HepG2 (cell line): ENCODE data around the gene LYZL1.

Source experiments
- ATF6 ChIP-seq: sonication (generic); formaldehyde crosslinking; conservative IDR thresholded peaks from 2 replicates; pipeline ENCODE4 v1.4.0; 2020; ENCODE audit warnings: missing genetic modification reagents
- CREB1 ChIP-seq, 2 experiments: fragments of 450-650 bp in 1 of 2; IDR thresholded peaks; 2 replicates each; pipeline ENCODE4 v1.6.1; 2016 to 2017; ENCODE audit warnings: control low read depth in 1 of 2, mild to moderate bottlenecking in 1 of 2, missing compliant biosample characterization in 1 of 2, missing genetic modification characterization in 1 of 2
- GABPB1 ChIP-seq: IDR thresholded peaks from 2 replicates; pipeline ENCODE4 v1.6.1; 2016; ENCODE audit warnings: mild to moderate bottlenecking, missing genetic modification reagents, moderate library complexity, missing compliant biosample characterization
- GLI4 ChIP-seq: sonication (generic); formaldehyde crosslinking; IDR thresholded peaks from 2 replicates; pipeline ENCODE4 v1.5.1; 2020; ENCODE audit warnings: missing genetic modification reagents, mild to moderate bottlenecking, moderate library complexity, borderline replicate concordance
- HCFC1 ChIP-seq: fragments of 150-350 bp; IDR thresholded peaks from 2 replicates; pipeline ENCODE4 v1.6.1; 2014; ENCODE audit warnings: low read depth, low read length
- IRF2 ChIP-seq: IDR thresholded peaks from 2 replicates; pipeline ENCODE4 v1.6.1; 2018; ENCODE audit warnings: missing genetic modification reagents, missing compliant biosample characterization
- MEF2D ChIP-seq: sonication (generic); formaldehyde crosslinking; IDR thresholded peaks from 2 replicates; pipeline ENCODE4 v1.5.1; 2020; ENCODE audit warnings: mild to moderate bottlenecking, missing genetic modification reagents
- MTA3 ChIP-seq: sonication (generic); formaldehyde crosslinking; IDR thresholded peaks from 2 replicates; pipeline ENCODE4 v1.4.0; 2020; ENCODE audit warnings: missing genetic modification reagents
- MYC ChIP-seq: sonication (generic); formaldehyde crosslinking; IDR thresholded peaks from 2 replicates; pipeline ENCODE4 v1.9.0; 2021; ENCODE audit warnings: missing genetic modification reagents, borderline replicate concordance
- RAD21 ChIP-seq: fragments of 450-650 bp; formaldehyde crosslinking; IDR thresholded peaks from 2 replicates; pipeline ENCODE4 v1.5.0; 2020; ENCODE audit warnings: mild to moderate bottlenecking
- SRY ChIP-seq: sonication (generic); formaldehyde crosslinking; IDR thresholded peaks from 2 replicates; pipeline ENCODE4 v1.8.0; 2022; ENCODE audit warnings: mild to moderate bottlenecking, missing genetic modification reagents
- ZBTB26 ChIP-seq: IDR thresholded peaks from 2 replicates; pipeline ENCODE4 v1.6.1; 2016; ENCODE audit warnings: missing compliant biosample characterization, missing genetic modification reagents, borderline replicate concordance
- ZNF274 ChIP-seq: sonication (generic); formaldehyde crosslinking; IDR thresholded peaks from 2 replicates; pipeline ENCODE4 v1.5.1; 2020; ENCODE audit warnings: mild to moderate bottlenecking, missing genetic modification reagents
- TF ChIP-seq, protein P1 (sequence below): IDR thresholded peaks from 2 replicates; pipeline ENCODE4 v1.6.1; 2012; ENCODE audit warnings: inconsistent platforms

- TF ChIP-seq ZBTB26 (CRISPR knock-in tag): no peak
- no peak for TF ChIP-seq MTA3 (CRISPR knock-in tag)
- TF ChIP-seq GABPB1 (CRISPR knock-in tag): no peak
- no peak for TF ChIP-seq HCFC1
- TF ChIP-seq MYC (CRISPR knock-in tag): no peak
- no peak for TF ChIP-seq IRF2 (CRISPR knock-in tag)
- no peak for TF ChIP-seq MEF2D
- TF ChIP-seq, protein P1, sequence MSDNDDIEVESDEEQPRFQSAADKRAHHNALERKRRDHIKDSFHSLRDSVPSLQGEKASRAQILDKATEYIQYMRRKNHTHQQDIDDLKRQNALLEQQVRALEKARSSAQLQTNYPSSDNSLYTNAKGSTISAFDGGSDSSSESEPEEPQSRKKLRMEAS: no peak
- no peak for TF ChIP-seq SRY (CRISPR knock-in tag)
- TF ChIP-seq ATF6: no peak
- TF ChIP-seq ZNF274 (CRISPR knock-in tag): no peak
- no peak for TF ChIP-seq RAD21 (CRISPR knock-in tag)
- TF ChIP-seq CREB1 (IDR thresholded peaks at IDR 0.05): no peak
- TF ChIP-seq CREB1 (CRISPR knock-in tag; IDR thresholded peaks at IDR 0.05): no peak
- TF ChIP-seq GLI4 (CRISPR knock-in tag): no peak
Observed at GRCh38 chr10:29246449-29246848, 42.4 kb upstream of the LYZL1 start.
